ENCODE measurements around the gene MGMT. TPM values are rescaled to one million over a fixed set of nuclear protein-coding genes. Genes with fewer than 3 reads are reported as not detected.

Gene MGMT
- total and polyA plus RNA-seq, 2 donors (not counting 3 experiments of a cell fraction or from before 2014, with no cell fraction given) = 15.0 to 15.2 TPM

DNA sequence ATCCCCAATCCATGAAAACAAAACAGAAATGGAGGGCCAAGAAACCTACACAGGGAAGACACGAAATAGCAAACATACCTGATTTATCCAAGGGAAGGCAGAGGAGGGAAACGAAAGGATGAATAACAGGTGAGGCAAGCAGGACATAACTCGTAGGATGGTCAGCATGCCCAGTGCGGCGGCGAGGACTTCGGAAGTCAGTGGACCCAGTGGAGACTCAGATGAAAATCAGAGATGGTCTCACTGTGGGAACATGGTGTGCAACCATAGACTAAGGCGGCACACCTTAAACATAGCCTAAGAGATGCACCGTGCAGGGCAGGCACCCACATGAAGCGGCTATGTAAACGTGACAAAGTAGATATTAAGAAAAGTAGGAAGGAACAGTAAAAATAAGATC lies 157.5 kb downstream of the MGMT start:
- Histone ChIP-seq H3K27ac (ENCODE audit: insufficient read depth, low read depth, low read length) (no peak overlapping the region), H3K4me3 (replicated peaks in 1 of 3; ENCODE audit: insufficient read depth in 1 of 3, low read depth in 1 of 3, low read length in 3 of 3) (no peak overlapping the region), H3K27me3 (ENCODE audit: control insufficient read depth in 2 of 2, insufficient read depth in 2 of 2, low read length in 2 of 2) (no peaks in the 10 kb centered on the region), H3K9me3 (replicated peaks; ENCODE audit: control insufficient read depth, insufficient read depth, low read length) (no peaks in the 10 kb centered on the region), H3K9ac (replicated peaks; ENCODE audit: extremely low read depth, insufficient read depth, low read length) (no peak overlapping the region), H4K20me1 (replicated peaks; ENCODE audit: control insufficient read depth, extremely low read depth, insufficient read depth, low read length) (no peaks in the 10 kb centered on the region), H3K4me2 (ENCODE audit: insufficient read depth, low read length) (no peak overlapping the region), H3K36me3 (ENCODE audit: control insufficient read depth in 2 of 2, extremely low read depth in 1 of 2, insufficient read depth in 2 of 2, low read length in 2 of 2) (no peaks in the 10 kb centered on the region), H3K4me1 (ENCODE audit: control insufficient read depth, extremely low read depth, insufficient read depth, low read length) (peaks cover 5% of the 10 kb centered on the region), H3K79me2 (ENCODE audit: control insufficient read depth, insufficient read depth, low read length) (no peaks in the 10 kb centered on the region), H3K9me1 (replicated peaks; ENCODE audit: control insufficient read depth, extremely low read depth, insufficient read depth, low read length) (no peaks in the 10 kb centered on the region), H2AFZ (ENCODE audit: low read depth, low read length) (no peak overlapping the region)
- CTCF ChIA-PET = no interaction called here
- no TSS peak for BruUV-seq (replicated peaks)
- no peak for FAIRE-seq
- intact Hi-C loops (cut with micrococcal nuclease) = no loop called here
- no peak for DNase-seq (ENCODE audit: low read depth, low spot score)
- dilution Hi-C loops (cut with MboI; ENCODE audit: extremely low pct_ligation_motif_present, low sequenced_read_pairs) = no loop called here
- TF ChIP-seq POLR2AphosphoS5 (IDR thresholded peaks at IDR 0.05; ENCODE audit: insufficient read depth, low read depth, low read length) (no peak), POLR2A (IDR thresholded peaks at IDR 0.05; ENCODE audit: low read depth, low read length) (no peak), MYC (IDR thresholded peaks at IDR 0.05; ENCODE audit: low read depth, low read length) (no peak), JUN (IDR thresholded peaks at IDR 0.05; ENCODE audit: borderline replicate concordance, insufficient read depth, insufficient read length, low read depth) (no peak), GATA2 (IDR thresholded peaks at IDR 0.05; ENCODE audit: insufficient read depth, insufficient read length, low read depth, low read length) (no peak), FOS (IDR thresholded peaks at IDR 0.05; ENCODE audit: borderline replicate concordance, insufficient read depth, low read length) (no peak), CTCF (IDR thresholded peaks at IDR 0.05; ENCODE audit: extremely low read depth in 1 of 2, insufficient read depth in 1 of 2, low read depth in 1 of 2, low read length in 2 of 2) (no peak), EZH2 (IDR thresholded peaks at IDR 0.05; ENCODE audit: borderline replicate concordance, low read depth, low read length, severe bottlenecking) (no peak)
- TF ChIP-seq, protein P1, sequence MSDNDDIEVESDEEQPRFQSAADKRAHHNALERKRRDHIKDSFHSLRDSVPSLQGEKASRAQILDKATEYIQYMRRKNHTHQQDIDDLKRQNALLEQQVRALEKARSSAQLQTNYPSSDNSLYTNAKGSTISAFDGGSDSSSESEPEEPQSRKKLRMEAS (IDR thresholded peaks at IDR 0.05; ENCODE audit: insufficient read depth, insufficient read length) = no peak
- POLR2A ChIA-PET = no interaction called here
